ENCODE data around the gene CTSF. TPM values are rescaled to one million over a fixed set of nuclear protein-coding genes. Genes with fewer than 3 reads are reported as not detected.
"Not testable (repeated sequence)": the region's sequence is repeated elsewhere in the genome, so short reads cannot be mapped to it uniquely, and the experiment has no call there.

CTSF gene
- total RNA-seq, 2 donors from 2014 or later = 6.3 to 6.8 TPM

DNA sequence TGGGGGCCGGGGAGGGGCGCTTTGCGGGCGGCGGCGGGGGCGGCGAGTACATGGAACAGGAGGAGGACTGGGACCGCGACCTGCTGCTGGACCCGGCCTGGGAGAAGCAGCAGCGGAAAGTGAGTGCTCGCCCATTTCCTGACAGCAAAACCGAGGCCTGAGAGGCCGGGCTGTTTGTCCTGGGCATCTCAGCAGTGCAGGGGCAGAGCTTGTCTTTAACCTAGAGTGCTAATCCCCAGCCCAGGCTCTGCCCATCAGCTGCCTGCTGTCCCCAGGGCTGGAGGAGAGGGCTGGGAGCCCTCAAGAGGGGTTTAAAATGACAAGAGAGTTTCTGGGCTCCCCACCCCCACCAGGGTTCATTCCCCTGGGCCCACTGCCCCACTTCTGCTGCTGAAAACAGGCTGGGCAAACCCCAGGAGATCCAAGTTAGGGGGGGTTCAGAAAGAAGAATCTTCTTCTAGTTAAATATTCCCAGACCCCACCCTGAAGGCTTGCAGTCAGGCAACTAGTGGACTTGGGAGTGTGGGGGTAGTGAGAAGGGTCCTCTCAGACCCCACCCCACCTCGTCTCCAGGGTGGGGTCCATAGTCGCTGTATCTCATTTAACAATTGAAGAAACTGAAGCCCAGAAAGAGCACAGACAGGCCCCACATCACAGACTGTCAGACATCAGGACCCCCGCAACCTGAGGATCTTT, 21.3 kb downstream of the CTSF start:
- H3K36me3 Mint-ChIP-seq (ENCODE audit: insufficient read depth in 2 of 2) = peaks cover 2 to 3% of the 10 kb centered on the region in 2 donors
- no peak overlapping the region for H3K27ac Mint-ChIP-seq
- H3K4me1 Mint-ChIP-seq (ENCODE audit: low read depth) = peaks cover 35% of the 10 kb centered on the region
- H3K9me3 Mint-ChIP-seq = no peaks in the 10 kb centered on the region
- peak overlapping the region; percentile 88 to 98 for H3K4me3 Mint-ChIP-seq
- peaks cover 10% of the 10 kb centered on the region for H3K27me3 Mint-ChIP-seq (ENCODE audit: low read depth)
- no peak for ATAC-seq (replicated peaks in 1 of 2)
- DNase-seq = no peak

DNA sequence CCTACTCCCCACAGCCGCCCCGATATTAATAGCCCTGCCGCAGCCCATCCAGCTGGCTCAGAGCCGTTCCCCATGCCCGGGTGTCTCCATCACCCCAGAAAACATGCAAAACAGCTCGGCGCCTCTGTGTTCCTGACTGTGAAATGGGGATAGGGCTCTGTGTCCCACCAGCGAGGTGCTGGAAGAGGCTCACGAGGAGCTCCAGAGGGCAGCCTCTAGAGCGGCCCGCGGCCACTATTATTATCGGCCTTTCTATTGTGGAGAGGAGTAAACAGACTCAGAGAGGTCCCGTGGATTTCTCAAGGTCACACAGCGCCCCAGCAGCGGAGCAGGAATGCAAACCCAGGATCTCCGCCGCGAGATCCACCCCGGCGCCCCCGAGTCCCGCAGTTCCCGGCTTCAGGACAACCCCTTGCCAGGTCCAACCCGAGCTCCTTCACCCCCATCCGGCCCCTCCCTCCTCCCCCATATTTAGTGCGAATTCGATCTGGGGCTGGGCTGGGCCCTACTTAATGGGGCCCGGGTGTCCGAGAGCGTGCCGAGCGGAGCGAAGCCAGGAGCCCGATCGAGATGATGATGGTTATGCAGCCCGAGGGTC, 21.9 kb downstream of the CTSF start, which contains the start of gene ACTN3:
TSS of gene ACTN3 (plus strand) at position 536 of the 598 bp plus-strand sequence. CDS start at position 571, 35 bp downstream.
- H3K27ac Mint-ChIP-seq = no peak within 1 kb of the TSS
- H3K27me3 Mint-ChIP-seq (ENCODE audit: low read depth) = peaks cover 10% of the 10 kb centered on the region
- ATAC-seq (replicated peaks in 1 of 2) (no peak), DNase-seq (no peak)
- H3K4me1 Mint-ChIP-seq (ENCODE audit: low read depth) = peaks cover 36% of the 10 kb centered on the region
- H3K36me3 Mint-ChIP-seq (ENCODE audit: insufficient read depth in 2 of 2) = peaks cover 3 to 7% of the 10 kb centered on the region in 2 donors
- peak within 1 kb of the TSS; percentile 88 to 98 for H3K4me3 Mint-ChIP-seq
- no peaks in the 10 kb centered on the region for H3K9me3 Mint-ChIP-seq

DNA sequence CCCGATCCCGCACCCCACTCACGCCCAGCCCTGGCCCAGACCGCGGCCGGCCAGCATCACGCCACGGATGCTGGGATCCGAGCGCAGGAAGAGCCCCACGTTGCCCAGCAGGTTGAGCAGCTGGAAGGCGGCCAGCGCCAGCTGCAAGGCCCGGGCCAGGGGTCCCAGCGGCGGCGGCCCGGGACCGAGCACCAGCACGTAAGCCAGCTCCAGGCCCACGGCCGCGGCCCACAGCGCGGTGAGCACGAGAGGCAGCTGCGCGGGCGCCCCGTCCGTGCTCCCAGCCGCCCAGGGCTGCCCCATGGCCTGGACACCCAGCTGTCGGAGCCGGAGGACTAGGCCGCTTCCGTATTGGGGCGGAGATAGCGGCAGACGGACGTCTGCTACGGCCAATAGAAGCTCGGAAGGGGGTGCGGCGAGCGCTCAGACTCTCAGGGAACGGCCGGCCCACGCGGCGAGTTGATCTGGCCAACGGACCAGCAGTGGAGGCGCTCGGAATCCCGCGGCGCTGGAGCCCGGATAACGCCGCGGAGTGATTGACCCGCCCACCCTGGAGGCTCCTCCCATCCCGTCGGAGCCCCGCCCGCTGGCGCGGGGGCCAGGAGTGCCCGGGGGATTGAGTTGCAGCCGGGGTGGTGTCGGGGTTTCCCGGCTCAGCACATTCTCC, 22.6 kb downstream of the CTSF start, which contains the start of gene ZDHHC24:
TSS of gene ZDHHC24 (minus strand) at position 348 of the 667 bp plus-strand sequence. CDS start at position 303, 45 bp downstream.
- Mint-ChIP-seq H3K9me3 (no peaks in the 10 kb centered on the region), H3K4me3 (peak within 1 kb of the TSS; percentile 88 to 98), H3K4me1 (ENCODE audit: low read depth) (peaks cover 36% of the 10 kb centered on the region), H3K36me3 (ENCODE audit: insufficient read depth in 2 of 2) (peaks cover 5 to 10% of the 10 kb centered on the region in 2 donors), H3K27me3 (ENCODE audit: low read depth) (peaks cover 10% of the 10 kb centered on the region), H3K27ac (peak within 1 kb of the TSS; percentile 95)
- DNase-seq (peak; percentile 92 to 95), ATAC-seq (replicated peaks in 1 of 2) (peak; percentile 89 to 90)

DNA sequence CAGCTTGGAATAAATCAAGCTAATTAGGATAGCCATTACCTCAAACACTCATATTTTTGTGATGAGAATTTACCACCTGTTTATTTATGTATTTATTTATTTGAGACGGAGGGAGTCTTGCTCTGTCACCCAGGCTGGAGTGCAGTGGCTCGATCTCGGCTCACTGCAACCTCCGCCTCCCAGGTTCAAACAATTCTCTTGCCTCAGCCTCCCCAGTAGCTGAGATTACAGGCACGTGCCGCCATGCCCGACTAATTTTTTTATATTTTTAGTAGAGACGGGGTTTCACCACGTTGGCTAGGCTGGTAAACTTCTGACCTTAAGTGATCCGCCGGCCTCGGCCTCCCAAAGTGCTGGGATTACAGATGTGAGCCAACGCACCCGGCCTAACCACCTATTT, 23.5 kb downstream of the CTSF start:
- H3K36me3 Mint-ChIP-seq (ENCODE audit: insufficient read depth in 2 of 2) = peaks cover 5 to 10% of the 10 kb centered on the region in 2 donors
- DNase-seq; H3K9me3 Mint-ChIP-seq; ATAC-seq (replicated peaks in 1 of 2); H3K27me3 Mint-ChIP-seq (ENCODE audit: low read depth): not testable (repeated sequence)
- H3K4me1 Mint-ChIP-seq (ENCODE audit: low read depth) = peaks cover 36% of the 10 kb centered on the region
- H3K27ac Mint-ChIP-seq = peak overlapping the region; percentile 95
- H3K4me3 Mint-ChIP-seq = peak overlapping the region; percentile 88 to 98

DNA sequence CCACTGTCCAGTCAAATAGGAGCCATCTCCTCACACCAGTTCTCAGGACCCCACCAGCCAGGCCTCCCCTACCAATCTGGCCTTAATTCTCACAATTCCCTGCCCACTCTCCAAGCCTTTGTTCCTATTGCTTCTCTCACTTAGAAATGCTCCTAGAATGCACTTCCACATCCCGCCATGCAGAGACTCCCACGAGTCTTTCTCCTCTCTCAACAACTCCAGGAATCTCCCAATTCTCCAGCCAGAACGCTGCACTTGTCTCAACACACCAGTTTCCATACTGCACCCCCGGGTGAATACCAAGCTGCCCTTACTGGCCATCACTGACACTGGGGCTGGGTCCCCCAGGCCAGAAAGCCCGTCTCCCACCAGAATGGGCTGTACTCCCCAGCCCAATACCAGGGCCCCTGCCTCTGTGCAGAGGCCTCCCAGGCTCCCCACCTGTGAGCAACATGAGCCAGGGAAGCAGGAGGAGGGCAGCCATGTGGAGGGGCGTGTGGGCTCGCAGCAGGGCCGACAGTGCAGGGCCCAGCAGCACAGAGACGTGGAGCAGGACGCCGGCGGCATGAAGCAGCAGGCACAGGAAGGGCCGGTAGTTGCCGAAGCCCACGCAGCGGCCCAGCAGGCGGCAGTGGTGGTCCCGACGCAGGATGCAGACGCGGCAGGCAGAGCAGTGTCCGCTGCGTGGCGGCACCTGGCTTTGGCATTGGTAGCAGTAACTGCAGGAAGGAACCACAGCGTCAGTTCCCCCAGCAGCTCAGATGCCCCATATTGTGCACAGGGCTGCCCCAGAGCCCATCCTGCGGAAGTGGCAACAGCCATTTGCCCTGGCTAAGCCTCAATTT, 24.9 kb downstream of the CTSF start:
- Mint-ChIP-seq H3K27ac (peak overlapping the region; percentile 90), H3K9me3 (no peaks in the 10 kb centered on the region), H3K4me1 (ENCODE audit: low read depth) (peaks cover 36% of the 10 kb centered on the region), H3K27me3 (ENCODE audit: low read depth) (peaks cover 3% of the 10 kb centered on the region), H3K4me3 (peak overlapping the region; percentile 58 to 74), H3K36me3 (ENCODE audit: insufficient read depth in 2 of 2) (peaks cover 5 to 10% of the 10 kb centered on the region in 2 donors)
- DNase-seq = peak; percentile 72 to 74
- peak; percentile 62 to 63 for ATAC-seq (replicated peaks in 1 of 2)

DNA sequence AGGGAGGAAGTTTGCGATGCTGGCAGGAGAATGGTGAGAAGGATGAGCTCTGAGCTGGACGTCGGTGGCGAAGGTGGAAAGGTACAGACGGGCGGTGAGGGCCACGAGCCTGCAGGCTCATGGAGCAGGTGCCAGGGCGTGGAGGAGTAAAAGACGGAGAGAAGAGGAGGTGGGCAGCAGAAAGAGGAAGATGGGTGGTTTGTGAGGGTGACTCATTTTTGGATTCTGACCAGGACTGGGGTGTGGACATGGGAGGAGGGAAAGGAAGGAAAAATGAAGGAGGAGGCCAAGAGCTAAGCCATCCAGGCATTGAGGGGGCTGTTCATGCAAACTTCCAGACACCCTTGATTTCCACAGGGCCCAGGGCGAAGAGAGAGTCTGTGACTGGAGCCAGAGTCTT, 26.0 kb downstream of the CTSF start:
- Mint-ChIP-seq H3K4me1 (ENCODE audit: low read depth) (peaks cover 36% of the 10 kb centered on the region), H3K4me3 (peak overlapping the region in 1 of 2 donors; percentile 15), H3K27ac (no peak overlapping the region), H3K27me3 (ENCODE audit: low read depth) (no peaks in the 10 kb centered on the region), H3K36me3 (ENCODE audit: insufficient read depth in 2 of 2) (peaks cover 5 to 11% of the 10 kb centered on the region in 2 donors), H3K9me3 (no peaks in the 10 kb centered on the region)
- DNase-seq (no peak), ATAC-seq (replicated peaks in 1 of 2) (no peak)

DNA sequence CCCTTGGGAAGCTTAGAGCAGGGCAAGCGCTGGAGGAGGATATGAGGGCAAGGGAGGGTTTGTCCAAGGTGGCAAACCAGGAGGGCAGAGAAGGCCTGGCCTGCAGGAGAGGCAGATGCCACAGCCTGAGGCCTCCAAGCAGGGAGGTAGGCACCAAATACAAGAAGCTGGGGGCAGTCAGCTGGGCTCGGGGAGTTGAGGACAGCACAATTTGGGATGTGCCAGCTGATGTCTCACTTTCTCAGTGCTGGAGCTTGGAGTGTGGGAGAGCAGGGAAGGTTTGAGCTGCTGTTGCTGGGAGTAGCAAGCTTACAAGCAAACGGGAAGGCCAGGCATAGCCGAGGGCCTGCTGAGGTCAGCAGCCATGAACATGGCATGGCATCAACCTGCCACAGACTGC, 26.5 kb downstream of the CTSF start:
- Mint-ChIP-seq H3K27ac (no peak overlapping the region), H3K27me3 (ENCODE audit: low read depth) (no peaks in the 10 kb centered on the region), H3K4me1 (ENCODE audit: low read depth) (peaks cover 36% of the 10 kb centered on the region), H3K9me3 (no peaks in the 10 kb centered on the region), H3K36me3 (ENCODE audit: insufficient read depth in 2 of 2) (peaks cover 5 to 12% of the 10 kb centered on the region in 2 donors), H3K4me3 (peak overlapping the region in 1 of 2 donors; percentile 15)
- ATAC-seq (replicated peaks in 1 of 2) = no peak
- no peak for DNase-seq

DNA sequence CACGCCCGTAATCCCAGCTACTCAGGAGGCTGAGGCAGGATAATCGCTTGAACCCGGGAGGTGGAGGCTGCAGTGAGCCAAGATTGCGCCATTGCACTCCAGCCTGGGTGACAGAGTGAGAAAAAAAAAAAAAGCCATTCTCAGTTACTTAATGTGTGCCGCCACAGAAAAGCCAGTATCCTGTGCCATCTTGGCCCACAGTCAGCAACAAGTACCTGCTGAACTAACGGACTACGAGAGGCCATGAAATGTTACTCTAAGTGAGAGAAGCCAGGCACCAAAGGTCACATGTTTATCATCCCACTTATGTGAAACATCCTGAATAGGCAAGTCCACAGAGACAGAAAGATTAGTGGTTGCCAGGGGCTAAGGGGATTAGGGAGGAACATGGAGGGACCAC, 27.8 kb downstream of the CTSF start:
- DNase-seq; ATAC-seq (replicated peaks in 1 of 2); H3K9me3 Mint-ChIP-seq; H3K27me3 Mint-ChIP-seq (ENCODE audit: low read depth); H3K4me3 Mint-ChIP-seq; H3K27ac Mint-ChIP-seq: not testable (repeated sequence)
- Mint-ChIP-seq H3K36me3 (ENCODE audit: insufficient read depth in 2 of 2) (peaks cover 5 to 15% of the 10 kb centered on the region in 2 donors), H3K4me1 (ENCODE audit: low read depth) (peaks cover 30% of the 10 kb centered on the region)

DNA sequence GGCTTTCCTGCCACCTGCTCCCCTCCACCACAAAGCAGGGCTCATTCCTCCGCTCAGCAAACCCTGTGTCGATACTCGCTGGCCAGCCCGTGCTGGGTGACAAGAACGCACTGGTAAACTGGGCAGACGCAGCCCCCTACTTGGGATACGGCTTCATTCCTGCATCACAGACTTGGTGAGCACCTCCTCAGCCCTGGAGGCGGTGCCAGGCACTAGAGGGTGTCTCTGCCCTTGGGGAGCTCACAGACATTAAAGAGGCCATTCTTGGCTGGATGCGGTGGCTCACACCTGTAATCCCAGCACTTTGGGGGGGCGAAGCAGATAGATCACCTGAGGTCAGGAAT, 28.6 kb downstream of the CTSF start:
- Mint-ChIP-seq H3K9me3 (no peaks in the 10 kb centered on the region), H3K27me3 (ENCODE audit: low read depth) (no peaks in the 10 kb centered on the region), H3K4me1 (ENCODE audit: low read depth) (peaks cover 24% of the 10 kb centered on the region), H3K36me3 (ENCODE audit: insufficient read depth in 2 of 2) (peaks cover 5 to 19% of the 10 kb centered on the region in 2 donors), H3K27ac (no peak overlapping the region), H3K4me3 (no peak overlapping the region)
- DNase-seq = no peak
- ATAC-seq (replicated peaks in 1 of 2) = no peak

DNA sequence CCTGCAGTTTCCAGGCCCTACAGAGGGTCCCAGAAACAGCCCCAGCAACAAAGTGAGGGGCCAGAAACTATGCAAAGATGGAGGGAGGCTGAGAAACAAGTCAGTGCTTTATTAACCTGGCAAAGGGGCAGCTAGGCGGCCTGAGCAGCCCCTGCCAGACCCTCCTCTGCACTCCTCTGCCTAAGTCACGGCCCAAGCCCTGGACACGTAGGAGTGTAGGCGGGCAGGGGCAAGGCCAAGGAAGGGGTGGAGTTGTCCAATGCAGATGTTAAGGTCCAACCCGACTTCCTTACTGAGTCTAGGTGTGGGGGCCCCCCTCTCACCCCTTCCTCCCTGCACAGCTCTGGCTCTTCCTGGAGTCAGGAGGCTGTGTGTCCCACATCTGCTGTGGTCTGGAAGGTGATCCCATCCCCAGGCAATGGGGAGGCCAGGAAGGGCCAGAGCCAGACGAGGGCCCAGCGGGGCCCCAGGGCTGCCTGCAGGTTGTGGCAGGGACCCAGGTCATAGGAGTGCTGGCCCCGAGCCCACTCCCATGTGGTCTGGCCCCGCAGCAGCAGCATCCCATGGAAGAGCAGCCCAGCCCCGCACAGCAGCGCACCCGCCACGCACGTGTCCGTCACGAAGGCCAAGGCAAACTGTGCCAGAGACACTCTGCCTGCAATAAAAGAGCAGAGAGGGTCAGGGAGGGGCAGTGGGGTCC, 29.1 kb downstream of the CTSF start:
- Mint-ChIP-seq H3K9me3 (no peaks in the 10 kb centered on the region), H3K36me3 (ENCODE audit: insufficient read depth in 2 of 2) (peaks cover 5 to 19% of the 10 kb centered on the region in 2 donors), H3K27ac (no peak overlapping the region), H3K4me1 (ENCODE audit: low read depth) (peaks cover 21% of the 10 kb centered on the region), H3K4me3 (no peak overlapping the region), H3K27me3 (ENCODE audit: low read depth) (no peaks in the 10 kb centered on the region)
- DNase-seq (no peak), ATAC-seq (replicated peaks in 1 of 2) (no peak)

DNA sequence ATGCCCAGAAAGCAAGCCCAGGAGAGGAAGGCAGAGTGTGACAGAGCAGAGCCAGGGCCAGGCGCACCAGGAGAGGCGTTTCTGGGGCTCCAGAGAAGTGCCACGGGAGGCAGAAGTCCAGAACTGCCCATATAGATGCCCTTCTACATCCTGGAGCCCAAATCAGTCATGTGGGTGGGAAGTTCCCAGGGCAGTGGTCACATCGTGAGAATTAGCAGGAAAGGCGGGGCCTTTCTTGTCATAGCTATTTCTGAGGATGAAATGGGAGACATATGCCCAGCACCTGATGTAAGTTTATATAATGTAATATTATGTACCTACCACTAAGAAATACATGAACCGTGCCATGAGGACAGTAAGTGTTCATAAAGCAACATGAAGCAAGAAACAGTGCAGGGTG, 35.6 kb downstream of the CTSF start:
- Mint-ChIP-seq H3K27me3 (ENCODE audit: low read depth) (no peaks in the 10 kb centered on the region), H3K36me3 (ENCODE audit: insufficient read depth in 2 of 2) (peaks cover 0 to 9% of the 10 kb centered on the region in 2 donors), H3K27ac (peak overlapping the region; percentile 64), H3K4me3 (no peak overlapping the region), H3K9me3 (no peaks in the 10 kb centered on the region), H3K4me1 (ENCODE audit: low read depth) (peaks cover 6% of the 10 kb centered on the region)
- DNase-seq (no peak), ATAC-seq (replicated peaks in 1 of 2) (no peak)

DNA sequence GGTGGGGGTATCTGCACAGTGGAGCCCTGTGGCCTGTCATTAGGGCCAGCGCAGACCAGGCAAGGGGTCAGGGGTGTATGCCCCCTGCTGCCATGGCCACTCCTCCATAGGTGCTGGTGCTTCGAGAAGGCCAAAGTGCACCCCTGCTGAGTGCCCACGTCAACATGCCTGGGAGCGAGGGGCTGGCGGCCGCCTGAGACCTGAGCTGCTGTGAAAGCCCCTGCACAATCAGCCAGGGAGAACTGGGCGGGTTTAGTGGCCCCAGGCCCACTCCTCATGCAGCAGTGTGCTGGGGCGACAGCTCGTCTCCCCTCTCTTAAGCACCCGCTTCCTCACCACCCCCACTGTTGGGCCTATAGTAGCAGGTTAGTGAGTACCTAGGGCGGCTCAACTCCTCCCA, 36.6 kb downstream of the CTSF start:
- H3K4me1 Mint-ChIP-seq (ENCODE audit: low read depth) = peaks cover 6% of the 10 kb centered on the region
- H3K4me3 Mint-ChIP-seq = no peak overlapping the region
- no peaks in the 10 kb centered on the region for H3K27me3 Mint-ChIP-seq (ENCODE audit: low read depth)
- H3K36me3 Mint-ChIP-seq (ENCODE audit: insufficient read depth in 2 of 2) = peaks cover 0 to 7% of the 10 kb centered on the region in 2 donors
- no peaks in the 10 kb centered on the region for H3K9me3 Mint-ChIP-seq
- DNase-seq (no peak), ATAC-seq (replicated peaks in 1 of 2) (no peak)
- H3K27ac Mint-ChIP-seq = no peak overlapping the region

Data from activated T-cell treated with anti-CD3 and anti-CD28 coated beads, Interleukin-2, amount 50 U/mL, for 72 hours (primary cell).